ENCODE measurements around the gene FAM180B. TPM values are rescaled to one million over a fixed set of nuclear protein-coding genes. Genes with fewer than 3 reads are reported as not detected.
A peak's percentile ranks its signal among the peaks of the same experiment; 100 is the strongest.
"Not testable (repeated sequence)": the region's sequence is repeated elsewhere in the genome, so short reads cannot be mapped to it uniquely, and the experiment has no call there.

FAM180B gene, protein sequence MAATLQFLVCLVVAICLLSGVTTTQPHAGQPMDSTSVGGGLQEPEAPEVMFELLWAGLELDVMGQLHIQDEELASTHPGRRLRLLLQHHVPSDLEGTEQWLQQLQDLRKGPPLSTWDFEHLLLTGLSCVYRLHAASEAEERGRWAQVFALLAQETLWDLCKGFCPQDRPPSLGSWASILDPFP
- total RNA-seq = not detected

DNA sequence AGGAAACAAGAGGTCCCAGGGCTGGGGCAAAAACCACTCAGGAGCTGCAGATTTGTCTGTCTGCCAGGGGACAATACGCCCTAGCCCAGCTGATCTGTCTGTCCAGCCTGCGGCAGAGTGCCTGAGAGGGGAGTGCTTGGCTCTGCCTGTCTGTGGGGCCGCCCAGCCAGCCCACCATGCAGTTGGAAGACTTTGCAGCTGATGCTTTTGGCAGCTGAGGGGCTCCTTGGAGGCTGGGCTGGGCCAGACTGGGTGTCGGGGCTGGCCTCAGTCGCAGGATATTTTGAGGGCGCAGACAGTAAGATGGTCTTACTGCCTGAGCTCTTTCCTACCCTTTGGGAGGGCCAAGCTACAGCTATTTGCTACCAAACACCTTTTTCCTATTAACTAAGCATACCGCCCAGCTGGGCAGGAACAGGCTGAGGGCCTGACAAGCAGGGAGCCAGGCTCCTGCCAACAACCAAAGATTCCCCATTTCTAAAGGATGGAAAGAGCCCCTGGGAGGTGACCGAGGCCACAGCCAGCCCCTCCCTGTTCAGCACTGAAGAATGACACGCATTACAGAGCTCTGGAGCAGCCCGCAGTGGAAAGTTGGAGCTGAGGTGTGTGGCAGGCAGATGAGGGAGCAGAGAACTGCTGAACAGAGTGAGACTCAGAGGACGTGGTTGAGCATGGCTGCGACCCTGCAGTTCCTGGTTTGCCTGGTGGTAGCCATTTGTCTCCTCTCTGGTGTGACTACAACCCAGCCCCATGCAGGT, at the start of gene FAM180B:
FAM180B (plus strand) TSS at position 581 of the 758 bp plus-strand sequence; CDS start at position 672, 91 bp downstream.
- POLR2A ChIA-PET = no interaction called here
- H3K9me3 Mint-ChIP-seq (ENCODE audit: insufficient read depth) = no peaks in the 10 kb centered on the region
- CTCF ChIA-PET = interaction anchor here (1.1 kb wide), 1 partner anchor 28 kb away, joined by 3 read pairs; no protein-coding TSS in a partner anchor
- peak; percentile 45 for ATAC-seq
- H3K27me3 Mint-ChIP-seq (ENCODE audit: low read depth) = no peaks in the 10 kb centered on the region
- peaks cover 33% of the 10 kb centered on the region for H3K36me3 Mint-ChIP-seq (ENCODE audit: low read depth)
- H3K4me1 Mint-ChIP-seq (ENCODE audit: low read depth) = peaks cover 20% of the 10 kb centered on the region
- no peak for DNase-seq
- H3K27ac Mint-ChIP-seq = peak within 1 kb of the TSS; percentile 64
- H3K4me3 Mint-ChIP-seq = no peak within 1 kb of the TSS

DNA sequence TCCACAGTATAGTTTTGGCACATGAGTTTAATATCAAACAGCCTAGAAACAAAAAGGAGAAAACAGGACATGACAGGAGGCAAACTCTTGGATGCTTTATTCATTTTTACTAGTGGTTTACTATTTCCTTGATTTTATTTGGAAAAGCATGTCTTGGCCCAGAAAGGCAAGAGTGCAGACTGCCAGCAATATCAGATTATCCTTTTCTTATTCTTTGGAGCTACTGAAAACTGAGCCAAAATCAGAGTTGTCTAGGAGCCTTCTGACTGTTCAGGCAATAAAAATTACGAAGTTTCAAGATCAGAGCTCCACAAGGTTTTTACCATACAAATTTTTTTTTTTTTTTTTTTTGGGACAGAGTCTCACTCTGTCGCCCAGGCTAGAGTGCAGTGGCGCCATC, 49.6 kb upstream of the FAM180B start:
- Mint-ChIP-seq H3K4me3 (no peak overlapping the region), H3K27me3 (ENCODE audit: low read depth) (no peaks in the 10 kb centered on the region), H3K9me3 (ENCODE audit: insufficient read depth) (no peaks in the 10 kb centered on the region), H3K36me3 (ENCODE audit: low read depth) (peaks cover 36% of the 10 kb centered on the region), H3K4me1 (ENCODE audit: low read depth) (peaks cover 31% of the 10 kb centered on the region), H3K27ac (no peak overlapping the region)
- ATAC-seq = no peak
- ChIA-PET POLR2A (no interaction called here), CTCF (interaction anchor here (0.7 to 1.3 kb wide), 2 partner anchors 17 to 19 kb away, joined by 3 read pairs; no protein-coding TSS in a partner anchor)
- no peak for DNase-seq

DNA sequence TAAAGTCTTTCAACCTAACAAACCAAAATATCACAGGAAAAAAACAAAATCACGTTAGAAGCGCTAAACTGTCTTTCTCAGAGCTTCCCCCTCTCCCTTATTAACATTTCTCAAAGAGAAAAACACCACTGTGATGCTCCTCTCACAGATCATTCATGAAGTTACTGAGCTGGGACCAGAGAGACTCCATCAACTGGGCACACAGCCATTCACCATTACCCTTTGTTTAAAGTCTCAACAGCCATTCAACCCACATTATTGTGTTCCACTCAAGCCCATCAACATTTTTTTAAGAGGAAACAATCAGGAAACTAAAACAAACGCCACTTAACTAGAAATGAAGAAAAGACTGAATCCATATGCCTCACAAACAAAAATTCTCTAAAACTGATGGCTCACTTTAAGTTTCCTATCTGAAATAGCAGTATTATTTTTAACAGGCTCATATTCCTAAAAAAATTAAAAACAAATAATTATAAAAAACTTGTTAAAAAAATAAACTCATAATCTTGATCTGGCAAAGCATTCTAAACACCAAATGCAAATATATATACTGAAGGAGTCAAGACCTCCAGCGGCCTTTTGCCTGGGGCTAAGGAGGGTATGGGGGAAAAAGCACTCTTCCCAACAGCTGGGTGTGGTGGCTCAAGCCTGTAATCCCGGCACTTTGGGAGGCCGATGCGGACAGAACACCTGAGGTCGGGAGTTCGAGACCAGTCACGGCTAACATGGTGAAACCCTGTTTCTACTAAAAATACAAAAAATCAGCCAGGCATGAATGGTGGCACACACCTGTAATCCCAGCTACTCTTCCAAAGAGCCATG, 47.5 kb upstream of the FAM180B start:
- DNase-seq (no peak), ATAC-seq (no peak)
- H3K9me3 Mint-ChIP-seq (ENCODE audit: insufficient read depth) = no peaks in the 10 kb centered on the region
- H3K27me3 Mint-ChIP-seq (ENCODE audit: low read depth) = no peaks in the 10 kb centered on the region
- CTCF ChIA-PET = interaction anchor here (5.9 kb wide), 1 partner anchor 13 kb away, joined by 49 read pairs; the partner anchor contains the start of gene CELF1
- POLR2A ChIA-PET = no interaction called here
- peaks cover 34% of the 10 kb centered on the region for H3K4me1 Mint-ChIP-seq (ENCODE audit: low read depth)
- H3K36me3 Mint-ChIP-seq (ENCODE audit: low read depth) = peaks cover 36% of the 10 kb centered on the region
- no peak overlapping the region for H3K4me3 Mint-ChIP-seq
- no peak overlapping the region for H3K27ac Mint-ChIP-seq

DNA sequence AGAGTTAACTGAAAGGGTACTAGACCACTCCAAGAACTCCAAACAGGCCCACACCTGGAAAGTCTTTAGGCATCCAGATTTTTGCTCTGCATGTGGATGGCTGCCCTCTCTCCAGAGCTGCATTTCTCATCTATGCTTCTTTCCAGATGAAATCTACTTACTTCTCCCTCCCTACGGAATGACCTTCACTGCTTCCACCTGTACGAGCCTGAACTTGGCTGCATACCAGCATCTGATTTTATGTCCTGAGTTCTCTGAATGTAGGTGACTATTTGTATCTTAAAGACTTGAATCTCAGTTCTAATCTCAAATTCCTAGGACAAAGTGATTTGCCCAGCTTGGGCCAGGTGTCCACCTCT, 46.8 kb upstream of the FAM180B start:
- H3K27me3 Mint-ChIP-seq (ENCODE audit: low read depth) = no peaks in the 10 kb centered on the region
- ChIA-PET POLR2A (no interaction called here), CTCF (interaction anchor here (0.7 to 5.9 kb wide), 7 partner anchors 13 to 30 kb away, joined by 3 to 49 read pairs (median 3); partner anchors contain the start of gene CELF1)
- H3K36me3 Mint-ChIP-seq (ENCODE audit: low read depth) = peaks cover 36% of the 10 kb centered on the region
- no peak for DNase-seq
- peaks cover 38% of the 10 kb centered on the region for H3K4me1 Mint-ChIP-seq (ENCODE audit: low read depth)
- no peak for ATAC-seq
- H3K9me3 Mint-ChIP-seq (ENCODE audit: insufficient read depth) = no peaks in the 10 kb centered on the region
- no peak overlapping the region for H3K4me3 Mint-ChIP-seq
- no peak overlapping the region for H3K27ac Mint-ChIP-seq

DNA sequence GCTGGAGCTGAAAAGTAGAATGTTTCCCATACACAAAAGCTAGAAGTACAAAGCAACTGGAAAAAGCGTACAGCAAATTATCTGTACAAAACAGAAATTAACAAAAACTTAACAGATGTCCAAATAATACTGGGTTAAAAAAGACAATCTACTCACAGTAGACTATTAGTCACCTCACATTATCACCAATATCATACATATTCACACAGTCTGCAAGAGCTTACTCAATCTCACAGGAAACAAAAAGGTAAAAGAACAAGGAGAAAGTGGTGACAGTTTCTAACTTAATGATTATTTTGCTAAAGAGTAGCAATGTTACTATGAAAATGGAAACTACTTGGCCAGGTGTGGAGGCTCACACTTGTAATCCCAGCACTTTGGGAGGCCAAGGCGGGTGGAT, 45.4 kb upstream of the FAM180B start:
- ATAC-seq = no peak
- Mint-ChIP-seq H3K9me3 (ENCODE audit: insufficient read depth) (no peaks in the 10 kb centered on the region), H3K36me3 (ENCODE audit: low read depth) (peaks cover 32% of the 10 kb centered on the region), H3K4me1 (ENCODE audit: low read depth) (peaks cover 38% of the 10 kb centered on the region), H3K27me3 (ENCODE audit: low read depth) (no peaks in the 10 kb centered on the region), H3K4me3 (no peak overlapping the region), H3K27ac (peak overlapping the region; percentile 60)
- no peak for DNase-seq
- ChIA-PET POLR2A (interaction anchor here (1.1 to 1.2 kb wide), 2 partner anchors 12 to 24 kb away, joined by 3 read pairs; partner anchors contain the start of genes CELF1 and PTPMT1), CTCF (interaction anchor here (1.3 to 5.9 kb wide), 5 partner anchors 11 to 30 kb away, joined by 3 to 49 read pairs (median 4); partner anchors contain the start of gene CELF1)

DNA sequence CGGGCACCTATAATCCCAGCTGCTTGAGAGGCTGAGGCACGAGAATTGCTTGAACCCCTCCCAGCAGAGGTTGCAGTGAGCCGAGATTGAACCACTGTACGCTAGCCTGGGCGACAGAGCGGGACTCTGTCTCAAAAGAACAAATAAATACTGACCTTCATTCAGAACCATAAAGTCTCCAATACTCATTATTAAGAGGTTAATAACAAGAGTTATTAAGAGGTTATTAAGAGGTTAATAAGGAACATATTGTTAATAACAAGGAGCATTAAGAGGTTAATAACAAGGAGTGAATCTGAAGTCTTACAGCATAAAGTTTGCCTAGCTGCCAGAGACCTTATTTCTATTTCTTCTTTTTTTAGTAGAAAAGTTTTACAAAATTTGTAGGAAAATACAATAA, 41.2 kb upstream of the FAM180B start:
- peaks cover 40% of the 10 kb centered on the region for H3K4me1 Mint-ChIP-seq (ENCODE audit: low read depth)
- CTCF ChIA-PET = no interaction called here
- no peak for DNase-seq

DNA sequence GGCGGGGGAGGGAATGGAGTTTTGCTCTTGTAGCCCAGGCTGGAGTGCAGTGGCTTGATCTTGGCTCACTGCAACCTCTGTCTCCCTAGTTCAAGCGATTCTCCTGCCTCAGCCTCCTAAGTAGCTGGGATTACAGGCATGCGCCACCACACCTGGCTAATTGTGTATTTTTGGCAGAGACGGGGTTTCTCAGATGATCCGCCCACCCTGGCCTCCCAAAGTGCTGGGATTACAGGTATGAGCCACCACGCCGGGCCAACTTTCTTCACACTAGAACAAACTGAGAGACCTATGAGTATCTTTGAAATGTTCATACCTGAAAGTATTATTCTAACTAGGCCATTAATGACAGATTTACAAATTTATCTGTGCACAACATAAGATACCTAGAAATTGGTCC, 40.2 kb upstream of the FAM180B start:
- H3K27me3 Mint-ChIP-seq (ENCODE audit: low read depth); H3K4me3 Mint-ChIP-seq; POLR2A ChIA-PET; CTCF ChIA-PET; H3K27ac Mint-ChIP-seq; DNase-seq; H3K9me3 Mint-ChIP-seq (ENCODE audit: insufficient read depth); ATAC-seq: not testable (repeated sequence)
- peaks cover 40% of the 10 kb centered on the region for H3K4me1 Mint-ChIP-seq (ENCODE audit: low read depth)
- peaks cover 35% of the 10 kb centered on the region for H3K36me3 Mint-ChIP-seq (ENCODE audit: low read depth)

More for the DNA sequence above, 41.2 kb upstream of the FAM180B start:
- H3K27me3 Mint-ChIP-seq (ENCODE audit: low read depth) = no peaks in the 10 kb centered on the region
- no peak overlapping the region for H3K27ac Mint-ChIP-seq
- H3K9me3 Mint-ChIP-seq (ENCODE audit: insufficient read depth) = no peaks in the 10 kb centered on the region
- H3K36me3 Mint-ChIP-seq (ENCODE audit: low read depth) = peaks cover 37% of the 10 kb centered on the region
- no peak for ATAC-seq
- POLR2A ChIA-PET = no interaction called here
- H3K4me3 Mint-ChIP-seq = no peak overlapping the region

DNA sequence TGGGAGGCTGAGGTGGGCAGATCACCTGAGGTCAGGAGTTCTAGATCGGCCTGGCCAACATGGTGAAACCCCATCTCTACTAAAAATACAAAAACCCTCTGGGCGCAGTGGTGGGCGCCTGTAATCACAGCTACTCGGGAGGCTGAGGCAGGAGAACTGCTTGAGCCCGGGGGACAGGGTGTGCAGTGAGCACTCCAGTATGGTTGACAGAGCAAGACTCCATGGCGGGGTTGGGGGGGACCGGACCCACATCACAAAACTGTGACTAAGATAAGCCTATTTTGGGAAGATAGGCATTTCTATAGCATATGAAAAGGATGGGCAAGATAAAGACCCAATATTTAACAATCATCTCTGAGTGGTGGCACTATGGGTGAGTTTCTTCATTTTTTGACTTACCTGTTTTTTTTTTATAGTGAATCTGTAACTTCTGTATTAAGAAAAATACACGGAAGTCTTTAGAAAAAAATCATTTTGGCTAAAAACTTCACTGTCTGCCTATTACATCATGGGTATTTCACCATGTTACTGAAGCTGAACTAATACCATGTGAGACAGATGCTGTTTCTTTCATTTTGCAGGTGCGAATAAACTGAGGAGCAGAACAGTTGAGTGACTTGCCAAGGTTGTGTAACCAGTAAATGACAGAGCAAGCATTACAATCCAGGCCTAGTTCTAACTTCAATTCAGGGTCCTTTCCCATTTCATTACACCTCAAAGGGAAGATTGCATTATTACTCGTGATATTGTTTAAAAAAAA, 36.0 kb upstream of the FAM180B start:
- POLR2A ChIA-PET = interaction anchor here (1.8 to 3.8 kb wide), 2 partner anchors 15 to 26 kb away, joined by 8 to 33 read pairs; partner anchors contain the start of gene PTPMT1
- peak overlapping the region; percentile 24 for H3K27ac Mint-ChIP-seq
- CTCF ChIA-PET = interaction anchor here (1.5 to 3.5 kb wide), 5 partner anchors 9 to 32 kb away, joined by 4 to 49 read pairs (median 7); partner anchors contain the start of gene PTPMT1

DNA sequence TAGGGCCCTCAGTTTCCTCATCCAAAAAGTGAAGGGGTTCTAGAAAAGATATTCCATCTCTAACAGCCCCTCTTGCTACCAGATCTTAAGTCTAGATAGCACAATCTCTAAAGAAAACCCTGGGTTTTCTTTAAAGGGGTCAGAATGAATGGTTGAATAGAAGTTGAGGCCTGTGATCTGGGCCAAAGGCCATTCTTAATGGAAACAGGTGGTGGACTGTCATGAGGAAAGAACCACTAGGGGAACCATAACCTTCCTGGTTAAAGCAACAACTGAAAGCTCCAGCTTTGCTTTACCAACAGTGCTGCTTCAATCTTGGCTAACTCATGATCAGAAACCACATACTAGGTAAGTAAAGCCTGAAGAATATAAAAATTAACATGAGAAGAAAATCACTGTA, 35.4 kb upstream of the FAM180B start:
- peak overlapping the region; percentile 95 for H3K4me3 Mint-ChIP-seq
- ChIA-PET POLR2A (interaction anchor here (0.7 to 3.8 kb wide), 3 partner anchors 14 to 193 kb away, joined by 3 to 33 read pairs (median 8); partner anchors contain the start of gene PTPMT1), CTCF (interaction anchor here (1.2 to 3.5 kb wide), 8 partner anchors 9 to 65 kb away, joined by 3 to 49 read pairs (median 6); partner anchors contain the start of genes KBTBD4, NDUFS3 and PTPMT1)
- peaks cover 40% of the 10 kb centered on the region for H3K36me3 Mint-ChIP-seq (ENCODE audit: low read depth)
- DNase-seq = no peak
- no peaks in the 10 kb centered on the region for H3K9me3 Mint-ChIP-seq (ENCODE audit: insufficient read depth)
- H3K4me1 Mint-ChIP-seq (ENCODE audit: low read depth) = peaks cover 42% of the 10 kb centered on the region
- H3K27ac Mint-ChIP-seq = peak overlapping the region; percentile 63
- no peaks in the 10 kb centered on the region for H3K27me3 Mint-ChIP-seq (ENCODE audit: low read depth)
- ATAC-seq = no peak

More for the DNA sequence above, 36.0 kb upstream of the FAM180B start:
- Mint-ChIP-seq H3K9me3 (ENCODE audit: insufficient read depth) (no peaks in the 10 kb centered on the region), H3K27me3 (ENCODE audit: low read depth) (no peaks in the 10 kb centered on the region), H3K4me3 (peak overlapping the region; percentile 95), H3K4me1 (ENCODE audit: low read depth) (peaks cover 42% of the 10 kb centered on the region), H3K36me3 (ENCODE audit: low read depth) (peaks cover 40% of the 10 kb centered on the region)
- no peak for ATAC-seq
- DNase-seq = no peak

DNA sequence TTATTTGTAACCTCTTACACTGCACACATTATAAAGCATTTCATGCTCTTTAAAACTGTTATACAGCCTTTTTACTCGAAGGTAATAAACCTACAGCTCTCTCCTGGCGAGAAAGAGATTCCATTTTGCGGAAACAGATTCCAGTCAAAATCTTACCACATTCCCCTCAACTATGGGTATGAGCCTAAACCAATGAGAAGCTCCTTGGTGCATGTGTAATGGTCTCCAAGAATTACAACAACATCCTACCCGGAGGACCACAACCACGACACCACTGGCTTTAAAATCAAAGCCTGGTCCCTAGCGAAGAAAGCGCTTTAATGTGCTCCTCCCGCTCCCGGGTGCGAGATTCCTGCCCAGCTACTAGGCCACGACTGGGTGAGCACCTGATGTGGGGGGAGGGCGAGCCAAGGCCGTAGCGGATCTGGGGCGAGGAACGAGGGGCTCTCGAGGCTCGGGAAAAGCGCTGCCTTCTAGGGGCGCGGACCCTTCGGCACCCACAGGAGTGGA, 34.4 kb upstream of the FAM180B start:
- H3K4me3 Mint-ChIP-seq = peak overlapping the region; percentile 95
- ATAC-seq (peak; percentile 4), DNase-seq (peak; percentile 39)
- H3K9me3 Mint-ChIP-seq (ENCODE audit: insufficient read depth) = no peaks in the 10 kb centered on the region
- ChIA-PET CTCF (interaction anchor here (0.5 to 3.5 kb wide), 12 partner anchors 10 to 307 kb away, joined by 3 to 49 read pairs (median 4); partner anchors contain the start of genes KBTBD4, NDUFS3 and PTPMT1), POLR2A (interaction anchor here (0.7 to 3.8 kb wide), 5 partner anchors 13 to 191 kb away, joined by 3 to 33 read pairs (median 8); partner anchors contain the start of genes KBTBD4, NDUFS3 and PTPMT1)
- H3K27me3 Mint-ChIP-seq (ENCODE audit: low read depth) = no peaks in the 10 kb centered on the region
- H3K36me3 Mint-ChIP-seq (ENCODE audit: low read depth) = peaks cover 34% of the 10 kb centered on the region
- H3K4me1 Mint-ChIP-seq (ENCODE audit: low read depth) = peaks cover 41% of the 10 kb centered on the region
- peak overlapping the region; percentile 94 for H3K27ac Mint-ChIP-seq
